NCI-H82 treated with DMSO at 0.1 percent for 48 hours (cell line): ENCODE measurements around the gene NKX1-1.
"Not testable (repeated sequence)": the region's sequence is repeated elsewhere in the genome, so short reads cannot be mapped to it uniquely, and the experiment has no call there.

Experiments used
- DNase-seq: peaks from one replicate; lab custom pipeline; 2025; ENCODE audit not compliant: unreplicated experiment; lab: John Stamatoyannopoulos, UW

Gene NKX1-1

GRCh38 chr4:1393866-1394265 is 12.4 kb downstream of the NKX1-1 start:
- no peak for DNase-seq

DNA sequence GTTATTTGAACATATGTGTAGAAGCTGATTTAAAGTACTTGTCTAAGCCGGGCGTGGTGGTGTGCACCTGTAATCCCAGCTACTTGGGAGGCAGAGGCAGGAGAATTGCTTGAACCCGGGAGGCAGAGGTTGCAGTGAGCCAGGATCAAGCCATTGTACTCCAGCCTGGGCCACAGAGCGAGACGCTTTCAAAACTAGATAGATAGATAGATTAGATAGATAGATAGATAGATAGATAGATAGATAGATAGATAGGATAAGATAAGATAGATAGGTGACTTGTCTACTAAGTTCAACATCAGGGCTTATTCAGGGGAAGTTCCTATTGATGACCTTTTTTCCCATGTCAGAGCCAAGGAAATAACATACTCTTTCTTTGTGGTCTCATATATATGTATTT is 12.9 kb downstream of the NKX1-1 start:
- DNase-seq = not testable (repeated sequence)

DNA sequence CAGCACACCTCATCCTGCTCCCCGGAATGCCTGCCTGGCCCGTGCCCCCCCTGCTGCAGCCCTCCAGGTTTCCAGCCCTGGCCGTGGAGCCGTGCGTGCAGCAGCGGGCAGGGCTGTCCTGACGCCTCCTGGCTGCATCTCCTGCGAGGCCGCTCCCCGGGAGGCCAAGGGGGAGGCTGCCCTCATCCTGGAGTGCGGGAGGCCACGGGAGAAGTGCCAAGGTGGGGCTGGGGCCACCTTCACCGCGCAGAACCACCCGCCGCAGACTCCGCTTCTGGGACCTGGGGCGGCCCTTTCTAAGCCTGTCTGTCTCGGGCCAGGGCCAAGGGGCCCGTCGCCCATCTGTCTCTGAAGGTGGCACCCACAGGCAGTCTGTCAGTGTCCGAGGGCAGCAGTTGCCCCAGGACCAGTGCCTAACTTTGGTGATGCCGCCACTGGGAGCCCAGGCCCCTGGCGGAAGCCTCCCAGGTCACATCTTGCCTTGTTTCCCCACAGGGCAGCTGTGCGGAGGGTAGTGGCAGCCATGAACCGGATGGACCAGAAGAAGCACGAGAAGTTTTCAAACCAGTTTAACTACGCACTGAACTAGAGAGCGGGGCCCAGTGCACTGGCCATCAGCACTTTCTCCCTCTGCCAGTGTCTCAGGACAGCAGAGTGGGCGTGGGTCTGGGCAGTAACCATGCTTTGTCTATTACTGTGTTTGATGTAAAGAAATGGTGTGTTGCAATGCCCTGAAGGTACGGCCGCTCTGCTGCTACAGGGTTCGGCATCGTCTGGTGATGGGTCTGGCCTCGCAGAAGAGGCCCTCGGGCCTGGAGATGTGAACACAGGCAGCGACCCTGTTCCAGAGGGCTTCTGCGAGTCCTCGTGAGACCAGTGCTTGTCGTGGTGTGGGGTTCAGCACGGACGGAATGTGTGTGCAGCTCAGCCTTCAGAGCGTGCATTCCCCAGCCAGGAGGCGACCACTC is 20.6 kb downstream of the NKX1-1 start:
- DNase-seq = no peak

DNA sequence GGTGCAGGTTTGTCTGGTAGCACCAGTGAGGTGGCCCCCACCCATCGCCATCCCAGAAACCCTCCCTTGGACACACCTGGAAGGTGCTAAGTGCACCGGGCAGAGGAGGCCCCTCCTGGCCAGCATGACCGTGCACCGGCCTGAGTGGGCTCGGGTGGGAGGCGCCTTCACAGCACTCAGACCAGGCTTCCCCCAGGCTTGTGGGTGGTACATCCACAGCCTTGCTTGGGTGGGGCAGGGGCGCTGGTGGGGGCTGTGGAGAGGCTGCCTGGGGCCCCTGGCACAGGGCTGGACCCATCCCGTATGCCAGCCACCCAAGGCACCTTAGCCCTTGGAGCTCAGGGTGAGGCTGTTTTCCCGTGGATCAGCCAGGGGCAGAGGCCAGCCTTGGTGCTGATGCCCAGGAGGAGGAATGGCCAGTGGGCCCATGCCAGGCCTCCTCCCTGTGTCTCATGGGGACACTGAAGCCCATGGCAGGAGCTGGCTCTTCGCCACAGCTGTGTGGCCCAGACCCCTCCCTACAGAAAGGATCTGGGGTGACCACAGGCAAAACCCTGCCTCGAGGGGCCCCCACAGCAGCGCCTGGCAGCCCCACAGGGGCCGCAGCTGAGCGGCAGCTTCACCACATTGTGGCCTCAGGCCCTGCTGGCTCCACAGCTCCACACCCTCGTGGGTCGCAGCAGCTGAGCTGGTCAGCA is 21.4 kb downstream of the NKX1-1 start:
- DNase-seq = no peak

- no peak for DNase-seq
These were observed 22.3 kb downstream of the NKX1-1 start for GRCh38 chr4:1383728-1384591.

DNA sequence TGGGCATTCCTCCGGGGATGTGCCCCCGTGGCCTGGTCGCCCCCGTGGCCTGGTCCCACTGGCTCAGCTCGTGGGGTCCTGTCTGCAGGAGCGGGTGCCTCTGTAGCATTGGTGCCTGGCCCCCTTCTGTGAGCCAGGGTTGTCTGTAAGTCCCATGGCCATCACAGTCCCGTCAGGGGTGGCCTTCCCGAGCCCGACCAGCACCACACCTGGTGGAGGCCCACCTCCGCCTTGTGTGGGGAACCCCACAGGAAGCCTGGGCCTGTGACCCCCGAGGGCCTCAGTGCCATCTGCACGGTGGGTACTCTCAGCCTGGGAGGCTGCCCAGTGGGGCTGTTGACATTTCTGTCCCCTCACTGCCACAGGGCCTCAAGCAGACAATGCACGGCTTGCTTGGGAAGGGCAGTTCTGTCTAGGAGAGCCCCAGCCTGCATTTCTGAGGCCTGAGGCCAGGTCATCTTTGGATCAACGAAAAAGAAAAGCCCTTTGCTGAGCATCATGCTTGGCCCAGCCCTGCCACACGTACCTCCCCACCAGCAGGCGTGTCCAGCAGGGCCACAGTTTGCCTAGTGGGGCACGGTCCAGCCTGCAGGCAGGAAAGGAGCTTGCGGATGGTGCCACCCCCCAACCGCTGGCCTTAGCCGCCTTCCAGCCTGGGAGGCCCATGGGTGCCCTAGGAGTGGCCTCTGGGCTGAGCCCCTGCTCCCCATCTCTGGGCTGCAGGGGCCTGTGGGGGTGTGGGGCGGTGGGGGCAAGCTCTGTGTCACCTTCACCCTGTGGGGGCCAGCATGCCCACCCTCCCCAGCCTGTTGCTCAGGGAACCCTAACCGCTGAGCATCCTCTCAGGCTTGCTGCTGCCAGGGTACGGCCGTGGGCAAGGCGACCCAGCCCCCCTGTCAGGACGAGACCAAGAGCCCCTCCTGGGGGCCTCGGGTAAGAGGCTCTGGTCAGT is 23.2 kb downstream of the NKX1-1 start:
- DNase-seq = no peak

GRCh38 chr4:1381944-1382541 is 24.2 kb downstream of the NKX1-1 start:
- no peak for DNase-seq

DNA sequence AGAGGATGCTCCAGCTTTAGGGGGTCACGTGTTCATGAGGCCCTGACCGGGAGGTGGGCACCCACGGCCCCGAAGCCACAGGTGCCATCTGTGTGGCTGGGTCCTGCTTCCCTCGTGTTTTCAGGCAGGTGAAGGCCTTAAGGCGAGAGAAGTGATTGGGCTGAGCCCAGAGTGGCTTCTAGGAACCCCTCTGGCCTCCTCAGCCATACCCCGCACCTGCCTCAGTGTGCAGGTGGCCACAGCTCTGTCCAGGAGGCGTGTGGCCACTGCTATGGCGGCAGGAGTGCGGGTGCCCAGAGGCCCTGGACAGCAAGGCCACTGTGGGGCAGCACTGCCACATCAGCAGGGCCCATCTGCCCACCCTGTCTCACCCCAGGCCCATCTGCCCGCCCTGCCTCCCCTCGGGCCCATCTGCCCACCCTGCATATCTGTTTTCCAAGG is 25.0 kb downstream of the NKX1-1 start:
- no peak for DNase-seq

DNA sequence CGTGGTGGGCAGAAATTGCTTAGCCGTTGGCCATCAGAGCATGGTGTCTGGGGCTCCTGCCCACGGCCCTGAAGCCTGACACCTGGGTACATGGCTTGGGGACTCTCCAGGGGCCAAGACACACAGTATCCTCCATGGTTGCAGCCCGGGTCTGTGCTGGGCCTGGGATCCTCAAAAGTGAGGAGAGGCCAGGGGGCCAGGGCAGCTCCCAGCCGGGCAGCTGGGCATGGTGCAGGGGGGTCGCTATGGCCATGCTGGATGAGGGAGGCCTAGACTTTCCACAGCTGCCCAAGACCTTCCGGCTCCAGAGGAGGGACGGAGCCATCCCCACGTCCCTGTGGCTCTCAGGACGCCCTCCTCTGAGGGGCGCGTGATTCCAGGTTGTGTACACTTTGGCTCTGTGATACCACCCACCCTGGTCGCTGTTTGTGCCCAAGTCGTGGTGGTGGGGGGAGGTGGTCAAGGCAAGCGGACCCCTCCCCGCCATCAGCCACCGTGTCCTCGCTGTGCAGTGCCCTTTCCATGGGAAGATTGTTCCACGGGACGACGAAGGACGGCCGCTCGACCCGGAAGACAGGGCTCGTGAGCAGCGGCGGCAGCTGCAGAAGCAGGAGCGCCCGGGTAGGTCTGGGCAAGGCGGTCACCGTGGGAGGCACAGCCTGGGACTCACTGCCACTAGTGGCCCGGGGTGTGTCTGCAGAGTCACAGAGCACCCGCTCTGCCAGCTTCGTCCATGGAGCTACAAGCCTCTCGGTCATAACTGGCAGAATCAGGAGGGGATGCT is 25.7 kb downstream of the NKX1-1 start:
- no peak for DNase-seq

- DNase-seq = no peak
These were observed 26.4 kb downstream of the NKX1-1 start for GRCh38 chr4:1379801-1380331.

DNA sequence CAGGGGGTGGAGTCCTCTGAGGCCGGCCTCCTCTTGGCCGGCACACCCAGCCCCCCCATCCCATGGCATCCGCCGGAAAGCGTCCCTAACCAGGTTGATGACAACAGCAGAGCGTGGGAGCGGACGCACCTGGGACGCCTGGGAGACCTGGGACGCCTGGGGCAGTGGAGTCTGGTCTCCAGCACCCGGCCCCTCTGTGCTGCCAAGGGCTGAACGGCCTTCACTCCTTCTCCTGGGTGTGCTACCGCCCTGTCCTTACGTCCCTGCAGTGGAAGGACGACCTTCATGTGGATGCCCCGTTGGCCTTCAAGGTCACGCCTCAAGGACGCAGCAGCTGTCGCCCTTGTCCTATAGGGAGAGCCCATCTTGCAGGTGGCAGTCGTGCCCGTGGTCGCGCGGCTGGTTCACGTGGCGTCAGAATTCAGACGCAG is 26.9 kb downstream of the NKX1-1 start:
- DNase-seq = no peak

DNA sequence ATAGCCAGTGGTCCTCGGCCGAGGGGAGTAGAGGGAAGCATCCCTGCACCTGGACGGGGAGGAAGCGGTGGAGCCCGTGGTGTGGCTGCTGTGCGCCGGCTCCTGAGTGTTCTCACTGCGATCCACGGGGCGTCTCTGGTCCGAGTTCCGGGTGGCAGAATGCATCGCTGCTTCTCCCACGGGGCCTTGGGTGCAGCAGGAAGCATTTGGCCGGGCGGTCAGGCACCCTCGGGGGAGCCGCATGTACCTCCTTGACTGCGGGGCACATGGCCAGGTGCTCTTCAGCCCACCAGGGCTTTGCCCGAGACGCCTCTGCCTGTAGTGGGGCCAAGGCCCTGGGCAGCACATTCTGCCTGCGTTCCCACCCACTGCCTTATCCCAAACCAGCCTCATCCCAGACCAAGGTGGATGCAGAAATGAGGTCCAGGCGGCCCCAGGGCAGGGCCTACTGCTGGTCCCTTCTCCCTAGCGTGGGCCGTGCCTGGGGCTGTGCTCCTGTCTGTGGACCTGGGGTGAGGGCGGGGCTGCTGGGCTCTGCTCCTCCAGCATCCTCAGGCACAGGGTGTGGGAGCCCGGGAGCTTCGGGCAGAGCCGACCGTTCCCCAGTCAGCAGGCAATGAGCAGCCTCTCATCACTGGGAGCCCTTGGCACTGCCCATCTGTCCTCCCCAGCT is 27.5 kb downstream of the NKX1-1 start:
- DNase-seq = no peak

- DNase-seq = no peak
These were observed 28.5 kb downstream of the NKX1-1 start for GRCh38 chr4:1377606-1378261.

DNA sequence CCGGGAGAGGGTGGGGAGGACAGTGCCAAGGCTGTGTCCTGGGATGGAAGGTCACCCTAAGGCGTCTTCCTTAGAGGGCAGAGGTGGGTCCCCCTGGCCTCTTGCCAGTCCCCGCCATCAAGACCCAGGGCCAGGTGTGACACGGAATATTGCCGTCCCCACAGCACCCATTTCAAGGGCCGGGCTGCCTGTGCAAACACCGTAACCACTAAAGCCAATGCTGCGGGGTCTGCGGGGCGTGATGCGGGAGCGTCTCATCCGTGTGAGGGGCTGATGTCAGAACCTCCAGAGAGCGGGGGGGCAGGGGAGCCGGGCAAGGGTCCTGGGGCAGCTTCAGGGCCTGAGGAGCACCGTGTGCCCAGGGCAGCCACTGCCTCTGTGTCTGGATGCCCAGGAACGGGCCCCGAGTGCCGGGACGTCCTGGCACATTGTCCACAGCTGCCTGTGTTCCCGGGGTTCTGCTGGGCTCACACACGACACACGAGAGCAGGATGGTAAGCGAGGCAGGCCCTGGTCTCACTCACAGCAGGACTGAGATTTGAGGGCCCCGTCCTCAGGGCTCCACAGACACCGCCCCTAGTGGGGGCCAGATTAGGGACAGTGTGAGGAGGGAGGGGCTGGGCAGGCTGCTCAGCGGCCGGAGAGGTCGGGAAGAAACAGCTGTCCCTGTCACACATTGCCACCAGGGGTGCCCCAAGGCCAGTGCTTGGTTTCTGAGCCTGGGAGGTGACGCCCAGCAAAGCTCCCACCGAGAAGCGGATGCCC is 29.2 kb downstream of the NKX1-1 start:
- no peak for DNase-seq

DNA sequence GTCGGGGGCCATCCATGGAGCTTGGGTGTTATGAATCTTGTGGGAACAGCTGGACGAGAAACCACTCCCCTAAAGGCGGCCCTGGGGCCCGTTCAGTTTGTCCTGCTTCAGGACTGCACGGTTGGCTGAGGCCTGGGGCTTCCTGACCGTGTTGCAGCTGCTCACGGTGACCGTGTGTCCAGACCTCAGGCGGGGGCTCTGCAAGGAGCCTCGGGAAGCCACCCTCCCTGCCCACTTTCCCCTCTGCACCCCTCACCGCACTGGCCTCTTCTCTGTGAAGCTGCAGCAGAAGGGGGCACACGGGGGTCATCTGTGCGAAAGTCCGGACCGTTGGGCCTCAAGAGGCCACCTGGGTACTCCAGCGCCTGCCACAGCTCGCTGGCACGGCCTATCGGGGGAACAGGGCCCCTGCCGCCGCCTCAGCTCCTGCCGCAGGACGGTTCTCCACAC is 29.8 kb downstream of the NKX1-1 start:
- DNase-seq = no peak

DNA sequence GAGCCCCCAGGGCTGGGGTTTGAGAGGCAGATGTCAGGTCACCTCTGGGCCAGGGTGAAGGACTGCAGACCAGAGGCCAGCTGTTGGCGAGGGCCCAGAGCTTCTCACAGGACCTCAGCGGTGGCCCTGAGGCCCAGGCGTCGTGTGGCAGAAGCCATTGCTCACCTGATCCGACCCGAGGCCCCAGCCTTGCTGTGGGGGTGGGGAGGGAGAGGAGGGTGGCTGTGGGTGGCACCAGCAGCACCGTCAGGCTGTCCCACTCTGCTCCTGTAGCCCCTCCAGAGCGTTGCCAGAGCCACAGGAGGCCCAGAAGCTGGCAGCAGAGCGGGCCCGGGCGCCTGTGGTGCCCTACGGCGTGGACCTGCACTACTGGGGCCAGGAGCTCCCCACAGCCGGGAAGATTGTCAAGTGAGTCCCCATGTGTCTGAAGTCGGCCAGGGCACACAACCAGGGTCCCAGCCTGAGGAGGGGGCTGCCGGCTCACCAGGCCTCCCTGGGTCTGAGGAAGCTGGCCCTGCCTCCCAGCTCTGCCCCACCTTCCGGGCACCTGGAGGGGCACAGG is 30.4 kb downstream of the NKX1-1 start:
- DNase-seq = no peak
